ENCODE results near the gene ZNF652.

DNA sequence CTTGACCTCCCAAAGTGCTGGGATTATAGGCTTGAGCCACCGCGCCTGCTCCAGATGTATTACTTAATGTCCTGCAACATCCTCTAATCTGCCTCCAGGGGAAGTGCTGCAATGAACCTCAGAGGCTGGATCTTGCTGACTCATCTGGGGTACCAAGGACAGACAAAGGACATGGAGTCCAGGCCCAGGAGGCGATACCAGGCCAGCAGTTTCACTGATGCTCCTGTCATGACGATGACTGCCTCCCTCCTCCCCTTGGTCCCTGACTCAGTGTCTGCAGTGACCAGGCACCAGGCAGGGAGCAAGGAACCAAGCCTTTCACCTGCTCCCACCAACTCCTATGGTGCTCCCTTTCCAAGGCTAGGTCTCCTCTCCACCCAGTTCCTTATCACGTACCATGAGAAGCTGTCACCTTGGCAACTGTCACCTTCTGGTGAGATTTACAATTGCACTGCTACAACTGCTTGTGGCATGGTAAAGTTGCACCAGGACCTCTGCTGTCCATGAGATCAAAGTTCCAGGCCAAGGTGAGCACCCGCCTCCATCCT is 109.8 kb downstream of the ZNF652 start:
- TF ChIP-seq, protein P1, sequence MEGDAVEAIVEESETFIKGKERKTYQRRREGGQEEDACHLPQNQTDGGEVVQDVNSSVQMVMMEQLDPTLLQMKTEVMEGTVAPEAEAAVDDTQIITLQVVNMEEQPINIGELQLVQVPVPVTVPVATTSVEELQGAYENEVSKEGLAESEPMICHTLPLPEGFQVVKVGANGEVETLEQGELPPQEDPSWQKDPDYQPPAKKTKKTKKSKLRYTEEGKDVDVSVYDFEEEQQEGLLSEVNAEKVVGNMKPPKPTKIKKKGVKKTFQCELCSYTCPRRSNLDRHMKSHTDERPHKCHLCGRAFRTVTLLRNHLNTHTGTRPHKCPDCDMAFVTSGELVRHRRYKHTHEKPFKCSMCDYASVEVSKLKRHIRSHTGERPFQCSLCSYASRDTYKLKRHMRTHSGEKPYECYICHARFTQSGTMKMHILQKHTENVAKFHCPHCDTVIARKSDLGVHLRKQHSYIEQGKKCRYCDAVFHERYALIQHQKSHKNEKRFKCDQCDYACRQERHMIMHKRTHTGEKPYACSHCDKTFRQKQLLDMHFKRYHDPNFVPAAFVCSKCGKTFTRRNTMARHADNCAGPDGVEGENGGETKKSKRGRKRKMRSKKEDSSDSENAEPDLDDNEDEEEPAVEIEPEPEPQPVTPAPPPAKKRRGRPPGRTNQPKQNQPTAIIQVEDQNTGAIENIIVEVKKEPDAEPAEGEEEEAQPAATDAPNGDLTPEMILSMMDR (IDR thresholded peaks at IDR 0.05) = no peak
- no peak for TF ChIP-seq EP300 (IDR thresholded peaks at IDR 0.05)
- TF ChIP-seq POLR2A (IDR thresholded peaks at IDR 0.05) = no peak
